Breast epithelium (tissue), 4 donors: ENCODE measurements around the gene IGSF9B. TPM values are rescaled to one million over a fixed set of nuclear protein-coding genes. Genes with fewer than 3 reads are reported as not detected.

Experiments
- DNase-seq, 2 donors: peaks; one replicate each; pipeline ENCODE4 v3.0.0-alpha.2; 2019; ENCODE audit warnings: low spot score in 2 of 2
- H3K27ac ChIP-seq, 2 donors: fragments of 200-600 bp; sonication (generic) in 1 of 2; one replicate each; pipeline ENCODE4 v1.5.1; 2016 to 2019; ENCODE audit warnings: mild to moderate bottlenecking in 1 of 2
- H3K27me3 ChIP-seq, 2 donors: fragments of 200-600 bp; sonication (generic) in 1 of 2; one replicate each; pipeline versions ENCODE4 v1.5.1 to v1.6.0; 2017 to 2019; ENCODE audit warnings: control low read depth in 1 of 2, mild to moderate bottlenecking in 1 of 2
- H3K36me3 ChIP-seq: fragments of 200-600 bp; one replicate; pipeline ENCODE4 v1.5.1; 2019
- H3K4me1 ChIP-seq, 2 donors: fragments of 200-600 bp; sonication (generic); one replicate each; pipeline ENCODE4 v1.5.1; 2016 to 2019; ENCODE audit warnings: control low read depth in 1 of 2
- H3K4me3 ChIP-seq, 3 donors: fragments of 200-600 bp; sonication (generic); 1 replicate in 2 of 3; 2 replicates in 1 of 3; pipeline ENCODE4 v1.5.1; 2016 to 2019; ENCODE audit warnings: mild to moderate bottlenecking in 3 of 3, moderate library complexity in 2 of 3
- H3K9me3 ChIP-seq, 2 donors: fragments of 200-600 bp; sonication (generic) in 1 of 2; one replicate each; pipeline ENCODE4 v1.5.1; 2016 to 2019; ENCODE audit warnings: control low read depth in 1 of 2
- CTCF ChIP-seq, 3 donors: fragments of 450-650 bp; IDR thresholded peaks; one replicate each; pipeline ENCODE4 v1.5.1; 2016 to 2017; ENCODE audit warnings: antibody characterized with exemption in 3 of 3, mild to moderate bottlenecking in 3 of 3, moderate library complexity in 3 of 3
- POLR2A ChIP-seq: fragments of 450-650 bp; IDR thresholded peaks from one replicate; pipeline ENCODE4 v1.6.1; 2016; ENCODE audit warnings: antibody characterized with exemption, mild to moderate bottlenecking, moderate library complexity
- POLR2AphosphoS5 ChIP-seq, 3 donors: sonication (generic); formaldehyde crosslinking; IDR thresholded peaks; one replicate each; pipeline ENCODE4 v1.6.1; 2017; ENCODE audit warnings: antibody characterized with exemption in 3 of 3
- intact Hi-C: fragments of 100-400 bp; cut with DNase I; formaldehyde crosslinking; loops from one replicate; pipeline ENCODE4 v1.15.1; 2023; ENCODE audit warnings: low total_unique reads
- total RNA-seq, 3 donors: library from RNA; depleted of rRNA; stranded (reverse); fragments of >200 nt; gene quantifications; one replicate each; pipeline ENCODE4 v1.1.0, GENCODE V29; 2016

The IGSF9B gene
- total RNA-seq, 3 donors from 2014 or later, result 0.64 to 4.5 (median 3.3) TPM

- intact Hi-C loops, result no loop called here
- Histone ChIP-seq H3K4me3 (no peak overlapping the region), H3K27me3 (no peaks in the 10 kb centered on the region), H3K27ac (no peak overlapping the region), H3K4me1 (no peaks in the 10 kb centered on the region), H3K36me3 (no peaks in the 10 kb centered on the region), H3K9me3 (no peaks in the 10 kb centered on the region)
- no peak for DNase-seq
- no peak for TF ChIP-seq CTCF (IDR thresholded peaks at IDR 0.05)
- no peak for TF ChIP-seq POLR2A
- no peak for TF ChIP-seq POLR2AphosphoS5 (IDR thresholded peaks at IDR 0.05)
Measured at GRCh38 chr11:133911171-133911570, 45.6 kb downstream of the IGSF9B start.

- Histone ChIP-seq H3K36me3 (no peaks in the 10 kb centered on the region), H3K9me3 (no peaks in the 10 kb centered on the region)
- intact Hi-C loops, result no loop called here
Measured at GRCh38 chr11:133910101-133910500, 46.7 kb downstream of the IGSF9B start.

GRCh38 chr11:133908827-133909226 is 47.9 kb downstream of the IGSF9B start:
- H3K36me3 ChIP-seq, result no peaks in the 10 kb centered on the region
- H3K4me1 ChIP-seq, result no peaks in the 10 kb centered on the region
- no peak overlapping the region for H3K4me3 ChIP-seq
- intact Hi-C loops, result no loop called here
- DNase-seq, result no peak
- TF ChIP-seq CTCF (IDR thresholded peaks at IDR 0.05) (no peak), POLR2A (no peak), POLR2AphosphoS5 (IDR thresholded peaks at IDR 0.05) (no peak)
- H3K27ac ChIP-seq, result no peak overlapping the region
- no peaks in the 10 kb centered on the region for H3K9me3 ChIP-seq
- no peaks in the 10 kb centered on the region for H3K27me3 ChIP-seq

More at GRCh38 chr11:133910101-133910500, 46.7 kb downstream of the IGSF9B start:
- H3K4me1 ChIP-seq, result no peaks in the 10 kb centered on the region
- no peak for TF ChIP-seq POLR2AphosphoS5 (IDR thresholded peaks at IDR 0.05)
- no peak for TF ChIP-seq POLR2A
- TF ChIP-seq CTCF (IDR thresholded peaks at IDR 0.05), result no peak
- no peak overlapping the region for H3K27ac ChIP-seq
- no peak for DNase-seq
- no peaks in the 10 kb centered on the region for H3K27me3 ChIP-seq
- no peak overlapping the region for H3K4me3 ChIP-seq

- Histone ChIP-seq H3K4me1 (no peaks in the 10 kb centered on the region), H3K9me3 (no peaks in the 10 kb centered on the region), H3K36me3 (no peaks in the 10 kb centered on the region), H3K27ac (no peak overlapping the region), H3K27me3 (no peaks in the 10 kb centered on the region), H3K4me3 (no peak overlapping the region)
- intact Hi-C loops, result no loop called here
- no peak for TF ChIP-seq CTCF (IDR thresholded peaks at IDR 0.05)
- TF ChIP-seq POLR2A, result no peak
- no peak for TF ChIP-seq POLR2AphosphoS5 (IDR thresholded peaks at IDR 0.05)
- no peak for DNase-seq
Measured at GRCh38 chr11:133907841-133908241, 48.9 kb downstream of the IGSF9B start.

- TF ChIP-seq POLR2AphosphoS5 (IDR thresholded peaks at IDR 0.05) (no peak), POLR2A (no peak), CTCF (IDR thresholded peaks at IDR 0.05) (no peak)
- Histone ChIP-seq H3K4me3 (no peak overlapping the region), H3K4me1 (no peaks in the 10 kb centered on the region), H3K27ac (no peak overlapping the region), H3K9me3 (no peaks in the 10 kb centered on the region), H3K27me3 (no peaks in the 10 kb centered on the region), H3K36me3 (no peaks in the 10 kb centered on the region)
- DNase-seq, result no peak
- intact Hi-C loops, result no loop called here
Measured at GRCh38 chr11:133907216-133907615, 49.6 kb downstream of the IGSF9B start.
